Subcutaneous adipose tissue (tissue), 4 donors: ENCODE data around the gene CELF6. TPM values are rescaled to one million over a fixed set of nuclear protein-coding genes. Genes with fewer than 3 reads are reported as not detected.

Experiments
- total RNA-seq, 4 donors: library from RNA; depleted of rRNA; stranded (reverse); fragments of >200 nt; gene quantifications; one replicate each; pipeline ENCODE4 v1.1.0, GENCODE V29; 2016
- TF ChIP-seq, protein P1 (sequence below): fragments of 450-650 bp; IDR thresholded peaks from one replicate; pipeline ENCODE4 v1.5.1; 2016; ENCODE audit warnings: low read depth, mild to moderate bottlenecking, control low read depth, antibody characterized with exemption, moderate library complexity

CELF6 gene
- total RNA-seq, 4 donors from 2014 or later, result 0.49 to 3.2 (median 2.2) TPM

DNA sequence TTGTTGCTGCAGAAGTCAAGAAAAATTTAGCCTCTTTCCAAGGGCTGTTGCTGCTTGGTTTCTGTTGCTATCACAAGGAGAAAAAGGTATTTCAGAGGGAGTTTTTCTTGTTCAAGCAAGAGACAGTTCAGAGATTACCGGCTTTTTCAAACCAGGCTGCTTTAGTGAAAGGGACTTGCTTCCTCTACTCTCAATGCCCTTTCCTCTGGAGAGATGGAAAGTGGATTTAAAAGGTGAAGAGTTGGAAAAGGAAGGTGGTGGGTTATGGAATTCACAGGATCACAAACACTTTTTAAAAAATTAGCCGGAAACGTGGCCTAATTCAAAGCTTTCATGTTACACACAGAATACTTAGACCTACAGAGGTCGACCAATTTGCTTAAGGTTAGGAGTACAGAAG lies 48.7 kb downstream of the CELF6 start:
- TF ChIP-seq, protein P1, sequence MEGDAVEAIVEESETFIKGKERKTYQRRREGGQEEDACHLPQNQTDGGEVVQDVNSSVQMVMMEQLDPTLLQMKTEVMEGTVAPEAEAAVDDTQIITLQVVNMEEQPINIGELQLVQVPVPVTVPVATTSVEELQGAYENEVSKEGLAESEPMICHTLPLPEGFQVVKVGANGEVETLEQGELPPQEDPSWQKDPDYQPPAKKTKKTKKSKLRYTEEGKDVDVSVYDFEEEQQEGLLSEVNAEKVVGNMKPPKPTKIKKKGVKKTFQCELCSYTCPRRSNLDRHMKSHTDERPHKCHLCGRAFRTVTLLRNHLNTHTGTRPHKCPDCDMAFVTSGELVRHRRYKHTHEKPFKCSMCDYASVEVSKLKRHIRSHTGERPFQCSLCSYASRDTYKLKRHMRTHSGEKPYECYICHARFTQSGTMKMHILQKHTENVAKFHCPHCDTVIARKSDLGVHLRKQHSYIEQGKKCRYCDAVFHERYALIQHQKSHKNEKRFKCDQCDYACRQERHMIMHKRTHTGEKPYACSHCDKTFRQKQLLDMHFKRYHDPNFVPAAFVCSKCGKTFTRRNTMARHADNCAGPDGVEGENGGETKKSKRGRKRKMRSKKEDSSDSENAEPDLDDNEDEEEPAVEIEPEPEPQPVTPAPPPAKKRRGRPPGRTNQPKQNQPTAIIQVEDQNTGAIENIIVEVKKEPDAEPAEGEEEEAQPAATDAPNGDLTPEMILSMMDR, result no peak

DNA sequence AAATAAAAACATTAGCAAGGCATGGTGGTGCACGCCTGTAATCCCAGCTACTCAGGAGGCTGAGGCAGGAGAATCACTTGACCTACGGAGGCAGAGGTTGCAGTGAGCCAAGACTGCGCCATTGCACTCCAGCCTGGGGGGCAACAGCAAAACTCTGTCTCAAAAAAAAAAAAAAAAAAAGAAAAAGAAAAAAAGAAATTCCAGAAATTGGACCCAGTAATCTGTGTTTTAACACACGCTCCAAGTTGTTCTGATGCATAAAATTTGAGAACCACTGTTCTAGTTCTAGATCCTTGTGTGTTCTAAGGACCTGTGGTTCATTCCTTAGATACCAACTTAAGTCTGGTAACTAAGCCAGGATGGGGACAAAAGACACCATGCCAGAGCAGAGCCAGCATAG lies 50.2 kb downstream of the CELF6 start:
- TF ChIP-seq, protein P1, result no peak

DNA sequence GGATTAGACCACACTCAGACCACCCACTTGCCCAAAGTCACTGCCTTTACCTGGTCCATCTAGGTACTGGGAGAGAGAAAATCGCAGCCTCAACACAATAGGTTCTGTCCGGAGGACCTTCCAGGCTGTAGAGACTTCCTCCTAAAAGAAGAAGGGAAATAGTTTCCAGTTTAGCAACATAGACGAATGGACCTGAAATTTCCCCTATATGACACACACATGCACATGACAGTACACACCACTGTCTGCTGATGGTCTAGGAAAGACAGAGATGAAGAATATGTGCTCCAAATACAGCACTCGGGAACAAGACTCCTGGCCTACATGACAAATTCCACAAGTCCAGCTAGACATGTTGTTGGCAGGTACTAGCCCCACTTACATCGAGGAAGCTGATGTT lies 54.9 kb downstream of the CELF6 start:
- TF ChIP-seq, protein P1, result no peak

DNA sequence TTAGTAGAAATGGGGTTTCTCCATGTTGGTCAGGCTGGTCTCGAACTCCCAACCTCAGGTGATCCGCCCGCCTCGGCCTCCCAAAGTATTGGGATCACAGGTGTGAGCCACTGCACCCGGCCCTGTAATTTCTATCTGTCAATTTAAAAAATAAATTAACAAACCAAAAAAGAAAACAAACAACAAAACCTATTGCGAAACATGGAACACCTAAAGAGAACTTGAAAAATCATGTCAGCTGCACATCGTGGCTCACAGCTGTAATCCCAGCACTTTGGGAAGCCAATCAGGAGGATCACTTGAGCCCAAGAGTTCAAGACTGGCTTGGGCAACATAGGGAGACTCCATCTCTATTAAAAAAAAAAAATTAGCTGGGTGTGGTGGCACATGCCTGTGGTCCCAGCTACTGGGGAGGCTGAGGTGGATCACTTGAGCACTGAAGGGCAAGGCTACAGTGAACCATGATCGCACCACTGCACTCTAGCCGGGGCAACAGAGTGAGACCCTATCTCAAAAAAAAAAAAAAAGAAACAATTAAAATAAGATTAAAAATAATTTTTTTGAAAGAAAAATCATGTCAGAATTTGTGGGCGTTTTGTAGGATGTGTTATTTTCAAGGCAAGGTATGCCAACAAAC lies 67.2 kb downstream of the CELF6 start:
- TF ChIP-seq, protein P1, result no peak

DNA sequence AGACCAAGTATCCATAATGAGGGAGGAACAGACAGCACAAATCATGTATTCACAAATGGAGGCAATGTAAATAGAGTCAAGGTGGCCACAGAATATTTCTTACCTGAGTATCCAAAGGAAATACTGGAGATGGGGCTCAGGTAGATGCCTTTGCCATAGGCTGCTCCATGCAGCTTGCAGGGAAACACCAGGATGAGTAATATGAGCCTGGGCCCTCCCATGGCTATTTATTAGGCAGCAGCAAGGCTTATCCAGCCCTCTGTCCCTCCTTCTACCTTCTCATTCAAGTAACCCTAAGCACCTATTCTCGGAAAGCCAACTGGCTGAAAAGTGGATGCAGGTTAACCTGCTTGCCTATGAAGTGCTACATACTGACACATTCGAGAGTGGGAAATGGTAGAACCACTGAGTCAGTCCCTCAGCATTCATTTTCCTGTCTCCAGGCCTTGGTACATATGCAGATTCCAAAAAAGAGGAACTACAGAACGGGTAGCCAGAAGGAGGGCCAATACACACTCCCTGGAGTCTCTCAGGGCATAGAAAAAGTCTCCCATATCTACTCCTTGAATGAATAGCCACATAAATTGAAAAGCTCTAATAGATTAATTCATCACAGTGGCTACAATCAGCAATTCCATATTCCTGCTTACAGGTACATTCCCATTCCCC lies 70.7 kb downstream of the CELF6 start:
- TF ChIP-seq, protein P1, result no peak

DNA sequence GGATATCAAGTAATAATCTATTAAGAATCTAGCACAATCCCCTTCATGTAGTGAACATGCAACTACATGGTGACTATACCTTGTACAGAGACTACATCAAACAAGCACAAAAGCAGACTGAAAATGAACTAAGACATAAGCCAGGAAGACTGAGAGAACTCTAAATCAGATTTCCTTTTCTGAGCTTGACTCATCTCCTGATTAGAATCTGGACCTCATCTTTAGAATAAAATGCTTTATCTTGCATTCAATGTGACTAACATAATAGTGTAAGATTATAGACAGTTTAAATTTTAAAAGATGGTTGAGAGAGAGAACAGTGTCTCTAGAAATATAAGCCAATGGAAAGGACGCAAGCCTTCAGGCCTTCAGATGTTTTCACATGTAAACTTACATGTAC lies 71.4 kb downstream of the CELF6 start:
- TF ChIP-seq, protein P1, result no peak

DNA sequence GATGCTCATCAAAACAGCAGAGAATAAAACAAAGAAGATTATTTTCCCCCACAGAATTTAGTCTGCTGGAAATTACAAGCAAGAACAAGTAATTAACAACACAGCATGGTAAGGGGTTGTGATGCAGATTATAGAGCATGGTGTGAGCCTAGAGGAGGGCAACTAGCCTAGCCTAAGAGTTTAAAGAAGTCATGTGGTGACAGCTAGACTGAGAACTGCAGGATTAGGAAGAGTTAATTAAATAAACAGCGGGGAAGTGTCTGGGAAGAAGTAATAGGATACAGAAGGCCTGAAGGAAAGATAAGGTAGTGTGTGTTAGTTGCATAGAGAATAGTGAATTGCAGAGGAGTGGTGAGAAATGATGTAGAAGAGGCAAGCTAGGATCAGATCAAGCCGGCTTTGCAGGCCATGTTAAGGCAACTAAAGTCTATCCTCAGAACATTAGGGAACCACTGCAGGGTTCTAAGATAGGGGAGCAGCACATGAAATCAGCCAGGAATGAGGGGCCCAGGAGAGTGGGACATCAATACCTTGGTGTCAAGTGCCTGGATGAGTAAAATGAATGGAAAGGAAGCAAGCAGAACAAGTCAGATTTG lies 77.1 kb downstream of the CELF6 start:
- TF ChIP-seq, protein P1, result no peak
